Caco-2 (cell line): Measurements from ENCODE around the gene NEAT1. TPM values are rescaled to one million over a fixed set of nuclear protein-coding genes. Genes with fewer than 3 reads are reported as not detected.

ENCODE experiments used
- BruUV-seq: library from RNA; stranded (reverse); fragments of 400-500 nt; replicated peaks from 2 replicates; lab custom pipeline; 2021; lab: Mats Ljungman, UMichigan
- CTCF ChIA-PET: fragments of 300-600 bp; sonication (Branson Sonifier 250); formaldehyde crosslinking; loops from one replicate; lab custom pipeline; 2022; ENCODE audit warnings: antibody characterized with exemption; lab: Charles Lee
- POLR2A ChIA-PET: fragments of 300-600 bp; sonication (Branson Sonifier 250); formaldehyde crosslinking; loops from one replicate; lab custom pipeline; 2022; ENCODE audit warnings: antibody characterized with exemption; lab: Charles Lee
- DNase-seq, 2 experiments: peaks; one replicate each; pipeline versions ENCODE4 v3.0.0 to v3.0.0-alpha.2; 2020 to 2022
- H3K27me3 ChIP-seq: replicated peaks from 2 replicates; pipeline ENCODE4 v1.6.0; 2011; ENCODE audit warnings: low read length; ENCODE audit not compliant: control insufficient read depth, insufficient read depth
- H3K36me3 ChIP-seq: 2 replicates; pipeline ENCODE4 v1.5.1; 2011; ENCODE audit warnings: low read length; ENCODE audit not compliant: control insufficient read depth, insufficient read depth
- H3K4me1 ChIP-seq: fragments of 250-450 bp; sonication (Bioruptor Pico); 2 replicates; pipeline ENCODE4 v1.5.1; 2020; ENCODE audit warnings: mild to moderate bottlenecking
- H3K4me3 ChIP-seq: 2 replicates; pipeline ENCODE4 v1.5.1; 2011; ENCODE audit warnings: low read depth, mild to moderate bottlenecking, control low read depth, low read length
- H3K9me3 ChIP-seq: fragments of 250-450 bp; sonication (Bioruptor Pico); 2 replicates; pipeline ENCODE4 v1.5.1; 2020; ENCODE audit warnings: mild to moderate bottlenecking, moderate library complexity
- H3K27ac Mint-ChIP-seq: one replicate; pipeline ENCODE4 v1.8.0; 2022; ENCODE audit warnings: mixed read lengths; ENCODE audit not compliant: unreplicated experiment
- H3K27me3 Mint-ChIP-seq: one replicate; pipeline ENCODE4 v1.8.0; 2022; ENCODE audit warnings: mixed read lengths; ENCODE audit not compliant: insufficient read depth, unreplicated experiment
- H3K36me3 Mint-ChIP-seq: one replicate; pipeline ENCODE4 v1.8.0; 2022; ENCODE audit warnings: mild to moderate bottlenecking, mixed read lengths; ENCODE audit not compliant: insufficient read depth, unreplicated experiment
- H3K4me1 Mint-ChIP-seq: one replicate; pipeline ENCODE4 v1.8.0; 2022; ENCODE audit warnings: low read depth, mixed read lengths; ENCODE audit not compliant: unreplicated experiment
- H3K4me3 Mint-ChIP-seq: one replicate; pipeline ENCODE4 v1.8.0; 2022; ENCODE audit warnings: mild to moderate bottlenecking, moderate library complexity, mixed read lengths; ENCODE audit not compliant: unreplicated experiment
- H3K9me3 Mint-ChIP-seq: one replicate; pipeline ENCODE4 v1.8.0; 2022; ENCODE audit warnings: mixed read lengths; ENCODE audit not compliant: unreplicated experiment
- intact Hi-C: fragments of 100-400 bp; cut with micrococcal nuclease; formaldehyde crosslinking; loops from one replicate; pipeline ENCODE4 v1.10.0; 2022; ENCODE audit not compliant: unreplicated experiment
- total RNA-seq: library from RNA; stranded (reverse); gene quantifications from 2 replicates; pipeline ENCODE4 v1.2.3, GENCODE V29; 2022
- TF ChIP-seq, protein P1 (sequence below), 2 experiments: fragments of 200-600 bp in 1 of 2; IDR thresholded peaks; 1 replicate in 1 of 2; 2 replicates in 1 of 2; pipeline versions ENCODE4 v1.5.1 to v1.8.0; 2011 to 2022; ENCODE audit warnings: antibody characterized with exemption in 1 of 2, control low read depth in 1 of 2, inconsistent platforms in 1 of 2, low read depth in 1 of 2, low read length in 1 of 2, mild to moderate bottlenecking in 1 of 2, moderate library complexity in 1 of 2; ENCODE audit not compliant: insufficient read depth in 1 of 2, severe bottlenecking in 1 of 2, unreplicated experiment in 1 of 2

Gene NEAT1
- total RNA-seq, 1 experiment from 2014 or later, result 254 TPM

DNA sequence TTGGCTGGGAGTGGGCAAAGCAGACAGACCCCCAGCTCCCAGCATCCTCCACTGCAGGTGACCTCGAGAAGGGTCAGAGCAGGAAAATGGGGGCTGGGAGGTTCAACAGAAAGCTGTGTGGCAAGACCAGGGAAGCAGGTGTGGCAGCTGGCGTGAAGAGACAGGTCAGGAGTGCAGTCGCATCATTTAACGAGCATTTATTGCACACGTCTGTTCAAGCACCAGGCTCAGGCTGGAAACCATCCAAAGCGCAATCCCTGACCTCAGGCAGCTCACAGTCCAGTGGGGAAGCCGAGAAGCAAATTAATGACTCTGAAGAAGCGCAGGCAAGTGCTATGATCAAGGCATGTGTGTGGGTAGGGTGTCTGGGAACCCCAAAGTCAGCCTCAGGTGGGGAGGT, 47.6 kb upstream of the NEAT1 start:
- Histone ChIP-seq H3K4me1 (peaks cover 46% of the 10 kb centered on the region), H3K27me3 (no peaks in the 10 kb centered on the region), H3K4me3 (no peak overlapping the region), H3K36me3 (no peaks in the 10 kb centered on the region), H3K9me3 (no peaks in the 10 kb centered on the region)
- peaks cover 4% of the 10 kb centered on the region for H3K36me3 Mint-ChIP-seq
- ChIA-PET CTCF (interaction anchor here (1.1 kb wide), 1 partner anchor 96 kb away, joined by 4 read pairs; no protein-coding TSS in a partner anchor), POLR2A (no interaction called here)
- no peaks in the 10 kb centered on the region for H3K27me3 Mint-ChIP-seq
- no peak for DNase-seq
- H3K9me3 Mint-ChIP-seq, result no peaks in the 10 kb centered on the region
- intact Hi-C loops, result no loop called here
- TF ChIP-seq, protein P1, sequence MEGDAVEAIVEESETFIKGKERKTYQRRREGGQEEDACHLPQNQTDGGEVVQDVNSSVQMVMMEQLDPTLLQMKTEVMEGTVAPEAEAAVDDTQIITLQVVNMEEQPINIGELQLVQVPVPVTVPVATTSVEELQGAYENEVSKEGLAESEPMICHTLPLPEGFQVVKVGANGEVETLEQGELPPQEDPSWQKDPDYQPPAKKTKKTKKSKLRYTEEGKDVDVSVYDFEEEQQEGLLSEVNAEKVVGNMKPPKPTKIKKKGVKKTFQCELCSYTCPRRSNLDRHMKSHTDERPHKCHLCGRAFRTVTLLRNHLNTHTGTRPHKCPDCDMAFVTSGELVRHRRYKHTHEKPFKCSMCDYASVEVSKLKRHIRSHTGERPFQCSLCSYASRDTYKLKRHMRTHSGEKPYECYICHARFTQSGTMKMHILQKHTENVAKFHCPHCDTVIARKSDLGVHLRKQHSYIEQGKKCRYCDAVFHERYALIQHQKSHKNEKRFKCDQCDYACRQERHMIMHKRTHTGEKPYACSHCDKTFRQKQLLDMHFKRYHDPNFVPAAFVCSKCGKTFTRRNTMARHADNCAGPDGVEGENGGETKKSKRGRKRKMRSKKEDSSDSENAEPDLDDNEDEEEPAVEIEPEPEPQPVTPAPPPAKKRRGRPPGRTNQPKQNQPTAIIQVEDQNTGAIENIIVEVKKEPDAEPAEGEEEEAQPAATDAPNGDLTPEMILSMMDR (IDR thresholded peaks at IDR 0.05; ENCODE audit: insufficient read depth in 1 of 2, low read depth in 1 of 2, low read length in 1 of 2, severe bottlenecking in 1 of 2, unreplicated experiment in 1 of 2), result no peak
- no TSS peak for BruUV-seq
- no peak overlapping the region for H3K27ac Mint-ChIP-seq
- H3K4me1 Mint-ChIP-seq, result peaks cover 24% of the 10 kb centered on the region
- no peak overlapping the region for H3K4me3 Mint-ChIP-seq

DNA sequence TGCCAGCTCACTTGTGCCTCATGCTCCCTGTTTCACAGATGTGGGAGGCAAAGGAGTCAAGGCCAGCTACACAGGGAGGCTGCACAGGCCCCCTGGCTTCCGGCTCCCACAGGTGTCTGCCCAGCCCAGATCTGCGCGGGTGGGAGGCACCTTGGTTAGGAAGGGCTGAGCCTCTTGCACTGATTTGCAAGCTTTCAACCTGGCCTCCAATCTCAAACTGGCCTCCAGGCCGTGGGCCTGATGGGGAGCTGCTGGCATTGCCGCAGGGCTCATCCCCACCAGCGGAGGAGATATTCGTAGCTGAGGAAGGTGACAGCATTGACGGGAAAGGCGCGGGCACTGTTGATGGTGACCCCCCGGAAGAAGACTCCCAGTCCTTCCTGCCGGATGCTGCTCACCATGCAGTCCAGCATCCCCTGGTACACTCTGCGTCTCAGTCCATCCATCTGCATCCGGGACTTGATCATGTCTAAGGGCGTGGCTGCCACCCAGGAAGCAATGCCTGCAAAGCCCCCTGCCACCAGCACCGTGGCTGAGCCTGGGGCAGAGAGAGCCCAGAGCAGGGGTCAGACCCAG, 46.4 kb upstream of the NEAT1 start:
- H3K27ac Mint-ChIP-seq, result no peak overlapping the region
- intact Hi-C loops, result no loop called here
- H3K27me3 ChIP-seq, result no peaks in the 10 kb centered on the region
- no TSS peak for BruUV-seq
- H3K9me3 Mint-ChIP-seq, result no peaks in the 10 kb centered on the region
- CTCF ChIA-PET, result interaction anchor here (0.8 kb wide), 1 partner anchor 9 kb away, joined by 7 read pairs; no protein-coding TSS in a partner anchor
- no peaks in the 10 kb centered on the region for H3K36me3 Mint-ChIP-seq
- no peak overlapping the region for H3K4me3 Mint-ChIP-seq
- no peak for DNase-seq
- TF ChIP-seq, protein P1 (IDR thresholded peaks at IDR 0.05; ENCODE audit: insufficient read depth in 1 of 2, low read depth in 1 of 2, low read length in 1 of 2, severe bottlenecking in 1 of 2, unreplicated experiment in 1 of 2), result no peak
- H3K4me1 Mint-ChIP-seq, result peaks cover 19% of the 10 kb centered on the region
- H3K36me3 ChIP-seq, result no peaks in the 10 kb centered on the region
- H3K4me3 ChIP-seq, result no peak overlapping the region
- POLR2A ChIA-PET, result interaction anchor here (0.7 kb wide), 1 partner anchor 641 kb away, joined by 5 read pairs; no protein-coding TSS in a partner anchor
- H3K9me3 ChIP-seq, result no peaks in the 10 kb centered on the region
- H3K27me3 Mint-ChIP-seq, result no peaks in the 10 kb centered on the region
- H3K4me1 ChIP-seq, result peaks cover 46% of the 10 kb centered on the region

DNA sequence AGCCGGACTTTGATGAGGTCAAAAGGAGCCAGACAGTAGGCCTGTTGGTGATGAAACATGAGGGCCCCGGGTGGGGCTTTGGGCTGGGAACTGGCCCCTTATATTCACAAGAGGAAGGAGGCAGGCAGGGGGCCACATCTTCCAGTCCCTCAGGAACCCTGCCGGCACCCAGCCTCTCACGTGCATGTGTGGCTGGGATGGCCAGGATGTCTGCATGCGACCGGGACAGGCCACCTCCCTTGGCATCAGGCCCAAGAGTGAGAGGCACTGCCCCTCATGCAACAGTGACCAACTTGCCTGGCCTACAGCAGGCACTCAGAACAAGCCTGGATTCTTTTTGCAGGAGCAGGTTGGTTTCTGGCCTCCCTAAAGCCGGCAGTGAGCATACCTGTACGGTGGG, 45.6 kb upstream of the NEAT1 start:
- H3K4me3 Mint-ChIP-seq, result no peak overlapping the region
- DNase-seq, result no peak
- no peak overlapping the region for H3K27ac Mint-ChIP-seq
- POLR2A ChIA-PET, result no interaction called here
- CTCF ChIA-PET, result no interaction called here
- H3K36me3 ChIP-seq, result no peaks in the 10 kb centered on the region
- peaks cover 4% of the 10 kb centered on the region for H3K36me3 Mint-ChIP-seq
- H3K9me3 Mint-ChIP-seq, result no peaks in the 10 kb centered on the region
- H3K4me3 ChIP-seq, result no peak overlapping the region
- BruUV-seq, result no TSS peak
- intact Hi-C loops, result no loop called here
- TF ChIP-seq, protein P1 (IDR thresholded peaks at IDR 0.05; ENCODE audit: insufficient read depth in 1 of 2, low read depth in 1 of 2, low read length in 1 of 2, severe bottlenecking in 1 of 2, unreplicated experiment in 1 of 2), result no peak
- no peaks in the 10 kb centered on the region for H3K9me3 ChIP-seq
- H3K27me3 Mint-ChIP-seq, result no peaks in the 10 kb centered on the region
- H3K27me3 ChIP-seq, result no peaks in the 10 kb centered on the region
- peaks cover 17% of the 10 kb centered on the region for H3K4me1 Mint-ChIP-seq
- H3K4me1 ChIP-seq, result peaks cover 41% of the 10 kb centered on the region
